HL-60 (cell line): ENCODE data around the gene DAPK1.

Experiments
- DNase-seq, 2 experiments: peaks; one replicate each; pipeline ENCODE4 v3.0.0-alpha.2; 2010 to 2020; ENCODE audit warnings: low read depth in 1 of 2, low spot score in 1 of 2
- H3K27ac ChIP-seq: fragments of 250-450 bp; sonication (Bioruptor Pico); replicated peaks from 2 replicates; pipeline ENCODE4 v1.5.1; 2020; ENCODE audit warnings: mild to moderate bottlenecking, moderate library complexity
- H3K27me3 ChIP-seq: fragments of 250-450 bp; sonication (Bioruptor Pico); 2 replicates; pipeline ENCODE4 v1.5.1; 2021; ENCODE audit warnings: mild to moderate bottlenecking, moderate library complexity; ENCODE audit not compliant: insufficient read depth, poor library complexity, severe bottlenecking
- H3K4me3 ChIP-seq: replicated peaks from 2 replicates; pipeline ENCODE4 v1.5.1; 2011; ENCODE audit warnings: mild to moderate bottlenecking, control low read depth, low read length; ENCODE audit not compliant: insufficient read depth
- CTCF ChIP-seq: IDR thresholded peaks from one replicate; pipeline ENCODE4 v1.5.1; 2011; ENCODE audit warnings: low read length, control low read depth, inconsistent platforms; ENCODE audit not compliant: insufficient read depth
- GABPA ChIP-seq: IDR thresholded peaks from 2 replicates; pipeline ENCODE4 v1.6.1; 2012; ENCODE audit warnings: low read depth
- POLR2AphosphoS5 ChIP-seq: IDR thresholded peaks from 2 replicates; pipeline ENCODE4 v1.6.1; 2012; ENCODE audit warnings: low read depth
- REST ChIP-seq: IDR thresholded peaks from 2 replicates; pipeline ENCODE4 v1.6.1; 2012; ENCODE audit warnings: low read depth; ENCODE audit not compliant: insufficient replicate concordance
- SPI1 ChIP-seq: IDR thresholded peaks from 2 replicates; pipeline ENCODE4 v1.6.1; 2012; ENCODE audit warnings: low read depth, mild to moderate bottlenecking, borderline replicate concordance

DAPK1 gene

DNA sequence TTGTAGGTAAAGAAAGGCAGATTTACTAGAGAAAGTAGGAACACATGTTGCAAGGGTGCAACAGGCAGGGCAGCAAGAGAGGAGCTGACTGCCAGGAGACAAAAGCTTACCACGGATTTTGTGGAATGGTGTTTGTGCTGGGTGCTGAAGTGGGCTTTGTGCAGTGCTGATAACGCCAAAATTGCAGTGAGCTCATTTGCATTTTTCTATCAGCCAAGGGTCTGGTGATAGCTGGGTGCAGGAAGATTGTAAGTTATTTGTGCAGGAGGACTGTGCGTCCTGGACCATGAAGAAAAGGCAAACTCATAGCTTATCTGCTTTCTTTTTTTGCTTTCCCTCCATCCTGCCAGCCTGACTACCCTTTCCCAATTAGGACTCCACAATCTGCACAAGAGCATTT is 241.9 kb downstream of the DAPK1 start:
- Histone ChIP-seq H3K4me3 (no peak overlapping the region), H3K27me3 (no peaks in the 10 kb centered on the region), H3K27ac (no peak overlapping the region)
- no peak for TF ChIP-seq POLR2AphosphoS5
- no peak for TF ChIP-seq GABPA
- no peak for DNase-seq

DNA sequence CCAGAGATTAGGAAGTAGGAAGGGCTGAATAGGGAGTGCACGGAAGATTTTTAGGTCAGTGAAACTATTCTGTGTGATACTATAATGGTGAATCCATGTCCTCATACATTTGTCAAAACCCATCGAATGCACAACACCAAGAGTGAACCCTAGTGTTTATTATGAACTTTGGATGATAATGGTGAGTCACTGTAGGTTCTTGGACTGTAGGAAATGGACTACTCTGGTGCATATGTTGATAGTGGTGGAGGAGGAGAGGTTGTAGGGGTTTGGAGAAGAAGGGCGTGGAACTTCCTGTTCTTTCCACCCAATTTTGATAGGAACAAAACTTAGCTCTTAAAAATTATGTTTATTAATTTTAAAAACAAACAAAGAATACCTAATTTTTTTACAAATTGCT is 242.5 kb downstream of the DAPK1 start:
- Histone ChIP-seq H3K27ac (no peak overlapping the region), H3K27me3 (no peaks in the 10 kb centered on the region), H3K4me3 (no peak overlapping the region)
- no peak for DNase-seq
- TF ChIP-seq POLR2AphosphoS5 (no peak), SPI1 (no peak), REST (no peak), GABPA (no peak), CTCF (no peak)

- H3K4me3 ChIP-seq, result no peak overlapping the region
- no peak overlapping the region for H3K27ac ChIP-seq
- TF ChIP-seq REST (no peak), POLR2AphosphoS5 (no peak), CTCF (no peak), GABPA (no peak), SPI1 (no peak)
- DNase-seq, result no peak
- no peaks in the 10 kb centered on the region for H3K27me3 ChIP-seq
These were observed 243.7 kb downstream of the DAPK1 start for GRCh38 chr9:87741326-87741725.

GRCh38 chr9:87741891-87742290 is 244.2 kb downstream of the DAPK1 start:
- TF ChIP-seq POLR2AphosphoS5, result no peak
- TF ChIP-seq SPI1, result no peak
- no peak for TF ChIP-seq GABPA
- TF ChIP-seq CTCF, result no peak
- no peak for TF ChIP-seq REST

More at GRCh38 chr9:87741891-87742290, 244.2 kb downstream of the DAPK1 start:
- H3K4me3 ChIP-seq, result no peak overlapping the region
- H3K27me3 ChIP-seq, result no peaks in the 10 kb centered on the region
- DNase-seq, result no peak
- no peak overlapping the region for H3K27ac ChIP-seq
